CD4-positive, CD25-positive, alpha-beta regulatory T cell (primary cell): ENCODE results near the gene USP49. TPM values are rescaled to one million over a fixed set of nuclear protein-coding genes. Genes with fewer than 3 reads are reported as not detected.

Source experiments
- ATAC-seq, 2 donors: fragments of 150-1000 bp; cut with Tn5 transposase; one replicate each; pipeline ENCODE4 v1.10.0; 2021; ENCODE audit warnings: low read depth in 2 of 2, moderate number of reproducible peaks in 2 of 2, moderate library complexity in 1 of 2
- DNase-seq, 3 donors: peaks; one replicate each; pipeline versions ENCODE4 v3.0.0 to v3.0.0-alpha.2; 2012 to 2022; ENCODE audit warnings: mixed read lengths in 1 of 3
- H3K27ac ChIP-seq: one replicate; pipeline ENCODE4 v1.7.0; 2013; ENCODE audit warnings: mild to moderate bottlenecking, low read length; ENCODE audit not compliant: insufficient read depth, poor library complexity, severe bottlenecking
- H3K27me3 ChIP-seq: one replicate; pipeline ENCODE4 v1.7.0; 2013; ENCODE audit warnings: low read length; ENCODE audit not compliant: control insufficient read depth, insufficient read depth
- H3K36me3 ChIP-seq: one replicate; pipeline ENCODE4 v1.7.0; 2013; ENCODE audit warnings: mild to moderate bottlenecking, low read length, moderate library complexity; ENCODE audit not compliant: control insufficient read depth, insufficient read depth
- H3K4me1 ChIP-seq: 2 replicates; pipeline ENCODE4 v1.7.0; 2013; ENCODE audit warnings: mild to moderate bottlenecking, low read length; ENCODE audit not compliant: insufficient read depth, control insufficient read depth, poor library complexity, severe bottlenecking
- H3K4me3 ChIP-seq: one replicate; pipeline ENCODE4 v1.7.0; 2013; ENCODE audit warnings: low read depth, mild to moderate bottlenecking, low read length, moderate library complexity
- H3K9me3 ChIP-seq, 2 experiments: 1 replicate in 1 of 2; 2 replicates in 1 of 2; pipeline ENCODE4 v1.7.0; 2013; ENCODE audit warnings: low read length in 2 of 2, mild to moderate bottlenecking in 1 of 2, moderate library complexity in 1 of 2; ENCODE audit not compliant: control insufficient read depth in 2 of 2
- H3K27ac Mint-ChIP-seq, 3 donors: one replicate each; pipeline ENCODE4 v1.8.0; 2020 to 2022; ENCODE audit warnings: mild to moderate bottlenecking in 3 of 3, mixed read lengths in 3 of 3, moderate library complexity in 2 of 3
- H3K27me3 Mint-ChIP-seq: one replicate; pipeline ENCODE4 v1.8.0; 2022; ENCODE audit warnings: mild to moderate bottlenecking, mixed read lengths
- H3K36me3 Mint-ChIP-seq: one replicate; pipeline ENCODE4 v1.8.0; 2020; ENCODE audit warnings: mixed read lengths
- H3K4me1 Mint-ChIP-seq, 4 donors: one replicate each; pipeline ENCODE4 v1.8.0; 2020 to 2022; ENCODE audit warnings: mixed read lengths in 4 of 4, mild to moderate bottlenecking in 1 of 4
- H3K4me3 Mint-ChIP-seq, 4 donors: one replicate each; pipeline ENCODE4 v1.8.0; 2020 to 2022; ENCODE audit warnings: mild to moderate bottlenecking in 4 of 4, mixed read lengths in 4 of 4, moderate library complexity in 3 of 4
- H3K9me3 Mint-ChIP-seq, 7 donors: one replicate each; pipeline ENCODE4 v1.8.0; 2020 to 2022; ENCODE audit warnings: mixed read lengths in 7 of 7, mild to moderate bottlenecking in 3 of 7, moderate library complexity in 2 of 7
- polyA plus RNA-seq, 4 donors: library from polyadenylated mRNA; unstranded; fragments of 300-500 nt; fragmentation: Illumina TruSeq; gene quantifications; one replicate each; pipeline ENCODE4 v1.2.3, GENCODE V29; 2021
- total RNA-seq: library from RNA; stranded (reverse); gene quantifications from one replicate; pipeline ENCODE4 v1.2.3, GENCODE V29; 2022

Gene USP49
- total and polyA plus RNA-seq, 5 donors from 2014 or later = 0.34 to 2.9 (median 0.52) TPM

GRCh38 chr6:41939848-41940758 is 44.9 kb upstream of the USP49 start:
- H3K27me3 Mint-ChIP-seq = no peaks in the 10 kb centered on the region
- H3K36me3 ChIP-seq = peaks cover 18% of the 10 kb centered on the region
- H3K4me1 Mint-ChIP-seq = peaks cover 27 to 73% (median 52%) of the 10 kb centered on the region in 4 donors
- peak overlapping the region; percentile 59 for H3K4me3 ChIP-seq
- no peaks in the 10 kb centered on the region for H3K9me3 ChIP-seq
- peak overlapping the region; percentile 76 for H3K27ac ChIP-seq
- H3K9me3 Mint-ChIP-seq = no peaks in the 10 kb centered on the region
- H3K27me3 ChIP-seq = no peaks in the 10 kb centered on the region
- DNase-seq (peak in 2 of 3 donors; percentile 16 to 73), ATAC-seq (no peak)
- peak overlapping the region; percentile 93 to 98 (median 95) for H3K4me3 Mint-ChIP-seq
- H3K4me1 ChIP-seq = peaks cover 65% of the 10 kb centered on the region
- peaks cover 8% of the 10 kb centered on the region for H3K36me3 Mint-ChIP-seq
- H3K27ac Mint-ChIP-seq = peak overlapping the region; percentile 79 to 99 (median 92)

GRCh38 chr6:41939176-41939847 is 44.1 kb upstream of the USP49 start:
- ATAC-seq = no peak
- H3K36me3 Mint-ChIP-seq = peaks cover 16% of the 10 kb centered on the region
- H3K4me1 Mint-ChIP-seq = peaks cover 27 to 75% (median 59%) of the 10 kb centered on the region in 4 donors
- H3K9me3 ChIP-seq = no peaks in the 10 kb centered on the region
- H3K27ac Mint-ChIP-seq = peak overlapping the region; percentile 79 to 99 (median 92)
- H3K36me3 ChIP-seq = peaks cover 26% of the 10 kb centered on the region
- peak overlapping the region; percentile 75 for H3K4me3 ChIP-seq
- H3K27me3 ChIP-seq = no peaks in the 10 kb centered on the region
- peak in 1 of 3 donors; percentile 33 for DNase-seq
- H3K4me3 Mint-ChIP-seq = peak overlapping the region; percentile 93 to 98 (median 95)
- H3K9me3 Mint-ChIP-seq = no peaks in the 10 kb centered on the region
- peak overlapping the region; percentile 76 for H3K27ac ChIP-seq
- peaks cover 66% of the 10 kb centered on the region for H3K4me1 ChIP-seq
- no peaks in the 10 kb centered on the region for H3K27me3 Mint-ChIP-seq

- Histone ChIP-seq H3K4me3 (peak overlapping the region; percentile 75), H3K4me1 (peaks cover 66% of the 10 kb centered on the region), H3K9me3 (no peaks in the 10 kb centered on the region), H3K36me3 (peaks cover 29% of the 10 kb centered on the region), H3K27ac (peak overlapping the region; percentile 76), H3K27me3 (no peaks in the 10 kb centered on the region)
- Mint-ChIP-seq H3K4me1 (peaks cover 26 to 77% (median 61%) of the 10 kb centered on the region in 4 donors), H3K4me3 (peak overlapping the region; percentile 93 to 98 (median 95)), H3K36me3 (peaks cover 19% of the 10 kb centered on the region), H3K27ac (peak overlapping the region; percentile 79 to 99 (median 92)), H3K27me3 (no peaks in the 10 kb centered on the region), H3K9me3 (no peaks in the 10 kb centered on the region)
- ATAC-seq (no peak), DNase-seq (peak in 1 of 3 donors; percentile 13)
Observed at GRCh38 chr6:41938590-41939175, 43.5 kb upstream of the USP49 start.

- H3K9me3 ChIP-seq = no peaks in the 10 kb centered on the region
- H3K27me3 Mint-ChIP-seq = no peaks in the 10 kb centered on the region
- peak overlapping the region; percentile 79 to 99 (median 92) for H3K27ac Mint-ChIP-seq
- H3K9me3 Mint-ChIP-seq = no peaks in the 10 kb centered on the region
- H3K4me3 Mint-ChIP-seq = peak overlapping the region; percentile 93 to 98 (median 95)
- peaks cover 66% of the 10 kb centered on the region for H3K4me1 ChIP-seq
- DNase-seq (peak in 2 of 3 donors; percentile 57 to 81), ATAC-seq (peak; percentile 9 to 10)
- H3K4me1 Mint-ChIP-seq = peaks cover 22 to 76% (median 61%) of the 10 kb centered on the region in 4 donors
- peak overlapping the region; percentile 76 for H3K27ac ChIP-seq
- H3K36me3 Mint-ChIP-seq = peaks cover 20% of the 10 kb centered on the region
- H3K4me3 ChIP-seq = peak overlapping the region; percentile 75
- peaks cover 35% of the 10 kb centered on the region for H3K36me3 ChIP-seq
- no peaks in the 10 kb centered on the region for H3K27me3 ChIP-seq
Observed at GRCh38 chr6:41937861-41938574, 42.8 kb upstream of the USP49 start.

GRCh38 chr6:41937472-41937860 is 42.3 kb upstream of the USP49 start:
- Mint-ChIP-seq H3K36me3 (peaks cover 24% of the 10 kb centered on the region), H3K9me3 (no peaks in the 10 kb centered on the region), H3K27ac (peak overlapping the region; percentile 25 to 99 (median 92)), H3K4me1 (peaks cover 20 to 78% (median 61%) of the 10 kb centered on the region in 4 donors), H3K4me3 (peak overlapping the region; percentile 84 to 95 (median 94)), H3K27me3 (no peaks in the 10 kb centered on the region)
- Histone ChIP-seq H3K27ac (peak overlapping the region; percentile 76), H3K36me3 (peaks cover 40% of the 10 kb centered on the region), H3K4me3 (peak overlapping the region; percentile 75), H3K4me1 (peaks cover 66% of the 10 kb centered on the region), H3K9me3 (no peaks in the 10 kb centered on the region), H3K27me3 (no peaks in the 10 kb centered on the region)
- no peak for ATAC-seq
- no peak for DNase-seq

- ATAC-seq (peak; percentile 79 to 81), DNase-seq (peak; percentile 45 to 99 (median 64))
- H3K36me3 ChIP-seq = peaks cover 52% of the 10 kb centered on the region
- H3K27me3 ChIP-seq = no peaks in the 10 kb centered on the region
- H3K4me3 ChIP-seq = peak overlapping the region; percentile 75
- H3K27ac ChIP-seq = peak overlapping the region; percentile 76
- no peaks in the 10 kb centered on the region for H3K9me3 ChIP-seq
- Mint-ChIP-seq H3K27me3 (no peaks in the 10 kb centered on the region), H3K27ac (peak overlapping the region; percentile 52 to 96 (median 83)), H3K4me1 (peaks cover 13 to 74% (median 56%) of the 10 kb centered on the region in 4 donors), H3K36me3 (peaks cover 30% of the 10 kb centered on the region), H3K4me3 (peak overlapping the region; percentile 75 to 95 (median 94)), H3K9me3 (no peaks in the 10 kb centered on the region)
- H3K4me1 ChIP-seq = peaks cover 58% of the 10 kb centered on the region
Observed at GRCh38 chr6:41936073-41936837, 41.1 kb upstream of the USP49 start.
